GM12878 (cell line): ENCODE data around the gene RCE1. TPM values are rescaled to one million over a fixed set of nuclear protein-coding genes. Genes with fewer than 3 reads are reported as not detected.

Experiments
- BCL11A ChIP-seq: IDR thresholded peaks from 2 replicates; pipeline ENCODE4 v1.6.1; 2011; ENCODE audit warnings: low read depth, low read length
- BHLHE40 ChIP-seq, 2 experiments: fragments of 450-650 bp in 1 of 2; IDR thresholded peaks; 2 replicates each; pipeline ENCODE4 v1.6.1; 2011 to 2017; ENCODE audit warnings: low read depth in 2 of 2, borderline replicate concordance in 1 of 2, improper control_type of control experiment in 1 of 2, low read length in 1 of 2, mild to moderate bottlenecking in 1 of 2
- CBFB ChIP-seq: IDR thresholded peaks from 2 replicates; pipeline ENCODE4 v1.6.1; 2016; ENCODE audit warnings: antibody characterized with exemption, low read depth
- CBX3 ChIP-seq: fragments of 200-600 bp; sonication (generic); IDR thresholded peaks from 2 replicates; pipeline ENCODE4 v1.6.1; 2016; ENCODE audit warnings: low read depth, borderline replicate concordance
- GATAD2B ChIP-seq: fragments of 450-650 bp; conservative IDR thresholded peaks from 2 replicates; pipeline ENCODE4 v1.6.1; 2017; ENCODE audit warnings: low read depth, mild to moderate bottlenecking, moderate library complexity
- JUNB ChIP-seq: IDR thresholded peaks from 2 replicates; pipeline ENCODE4 v1.6.1; 2016; ENCODE audit warnings: antibody characterized with exemption, mild to moderate bottlenecking
- MEF2B ChIP-seq: fragments of 450-650 bp; IDR thresholded peaks from 2 replicates; pipeline ENCODE4 v1.6.1; 2018; ENCODE audit warnings: mild to moderate bottlenecking, moderate library complexity; ENCODE audit not compliant: partially characterized antibody, poor library complexity, severe bottlenecking
- NFYB ChIP-seq: IDR thresholded peaks from 2 replicates; pipeline ENCODE4 v1.6.1; 2011; ENCODE audit warnings: low read depth, mild to moderate bottlenecking, low read length, improper control_type of control experiment, moderate library complexity; ENCODE audit not compliant: insufficient read depth
- PAX8 ChIP-seq: fragments of 450-650 bp; IDR thresholded peaks from 2 replicates; pipeline ENCODE4 v1.6.1; 2017; ENCODE audit warnings: mild to moderate bottlenecking, moderate library complexity
- POLR2A ChIP-seq: IDR thresholded peaks from 2 replicates; pipeline ENCODE4 v1.6.1; 2011; ENCODE audit warnings: low read depth, mild to moderate bottlenecking, low read length
- POLR2AphosphoS5 ChIP-seq: IDR thresholded peaks from 2 replicates; pipeline ENCODE4 v1.6.1; 2011; ENCODE audit warnings: mild to moderate bottlenecking, low read length, inconsistent platforms
- RB1 ChIP-seq: fragments of 450-650 bp; formaldehyde crosslinking; IDR thresholded peaks from 2 replicates; pipeline ENCODE4 v1.6.1; 2017; ENCODE audit warnings: mild to moderate bottlenecking, borderline replicate concordance
- SMARCA5 ChIP-seq: fragments of 450-650 bp; IDR thresholded peaks from 2 replicates; pipeline ENCODE4 v1.6.1; 2017; ENCODE audit warnings: mild to moderate bottlenecking
- SREBF1 ChIP-seq: IDR thresholded peaks from 2 replicates; pipeline ENCODE4 v1.6.1; 2012; ENCODE audit warnings: mild to moderate bottlenecking, low read length
- SREBF2 ChIP-seq: IDR thresholded peaks from 2 replicates; pipeline ENCODE4 v1.6.1; 2012; ENCODE audit warnings: mild to moderate bottlenecking, low read length
- STAT1 ChIP-seq: fragments of 450-650 bp; conservative IDR thresholded peaks from 2 replicates; pipeline ENCODE4 v1.6.1; 2014; ENCODE audit warnings: antibody characterized with exemption, mild to moderate bottlenecking
- TAF1 ChIP-seq: IDR thresholded peaks from 2 replicates; pipeline ENCODE4 v1.6.1; 2011; ENCODE audit warnings: mild to moderate bottlenecking, low read depth, low read length, borderline replicate concordance
- YY1 ChIP-seq: IDR thresholded peaks from 2 replicates; pipeline ENCODE4 v1.6.1; 2011; ENCODE audit warnings: low read depth, mild to moderate bottlenecking, low read length
- ZNF384 ChIP-seq: IDR thresholded peaks from 2 replicates; pipeline ENCODE4 v1.6.1; 2012; ENCODE audit warnings: low read depth, mild to moderate bottlenecking, low read length, improper control_type of control experiment, borderline replicate concordance
- polyA plus RNA-seq, 11 experiments: library from polyadenylated mRNA; depleted of rRNA in 4 of 11; unstranded in 6 of 11; stranded (reverse) in 5 of 11; fragments of >200 nt; fragmentation: Nextera tagmentation in 4 of 11; fragmentation: Illumina TruSeq in 1 of 11; extraction: Ambion mirVana in 4 of 11; extraction: Trizol in 1 of 11; gene quantifications; 1 replicate in 1 of 11; 2 replicates in 10 of 11; pipeline versions ENCODE4 v1.2.1 to v1.2.3, GENCODE V29; 2011 to 2016; ENCODE audit warnings: inconsistent platforms in 2 of 11, missing spikeins in 2 of 11, low read depth in 1 of 11
- total RNA-seq, 4 experiments: library from RNA; depleted of rRNA in 3 of 4; stranded (reverse); fragments of >200 nt in 3 of 4; fragmentation: Illumina TruSeq in 1 of 4; extraction: Trizol in 1 of 4; gene quantifications; 2 replicates each; pipeline versions ENCODE4 v1.2.1 to v1.2.3, GENCODE V29; 2013 to 2021
- TF ChIP-seq, protein P1 (sequence below): fragments of 450-650 bp; IDR thresholded peaks from 2 replicates; pipeline ENCODE4 v1.6.1; 2016; ENCODE audit warnings: mild to moderate bottlenecking, moderate library complexity, borderline replicate concordance
- TF ChIP-seq, protein P2 (sequence below): fragments of 450-650 bp; IDR thresholded peaks from 2 replicates; pipeline ENCODE4 v1.6.1; 2017; ENCODE audit warnings: mild to moderate bottlenecking, moderate library complexity
- TF ChIP-seq, protein P3 (sequence below): fragments of 450-650 bp; IDR thresholded peaks from 2 replicates; pipeline ENCODE4 v1.6.1; 2016; ENCODE audit warnings: mild to moderate bottlenecking

RCE1 gene
- total and polyA plus RNA-seq, 10 of the 15 experiments (the other 5 are each of a cell fraction or from before 2014, with no cell fraction given) = 0.79 to 32.9 (median 16.4) TPM

DNA sequence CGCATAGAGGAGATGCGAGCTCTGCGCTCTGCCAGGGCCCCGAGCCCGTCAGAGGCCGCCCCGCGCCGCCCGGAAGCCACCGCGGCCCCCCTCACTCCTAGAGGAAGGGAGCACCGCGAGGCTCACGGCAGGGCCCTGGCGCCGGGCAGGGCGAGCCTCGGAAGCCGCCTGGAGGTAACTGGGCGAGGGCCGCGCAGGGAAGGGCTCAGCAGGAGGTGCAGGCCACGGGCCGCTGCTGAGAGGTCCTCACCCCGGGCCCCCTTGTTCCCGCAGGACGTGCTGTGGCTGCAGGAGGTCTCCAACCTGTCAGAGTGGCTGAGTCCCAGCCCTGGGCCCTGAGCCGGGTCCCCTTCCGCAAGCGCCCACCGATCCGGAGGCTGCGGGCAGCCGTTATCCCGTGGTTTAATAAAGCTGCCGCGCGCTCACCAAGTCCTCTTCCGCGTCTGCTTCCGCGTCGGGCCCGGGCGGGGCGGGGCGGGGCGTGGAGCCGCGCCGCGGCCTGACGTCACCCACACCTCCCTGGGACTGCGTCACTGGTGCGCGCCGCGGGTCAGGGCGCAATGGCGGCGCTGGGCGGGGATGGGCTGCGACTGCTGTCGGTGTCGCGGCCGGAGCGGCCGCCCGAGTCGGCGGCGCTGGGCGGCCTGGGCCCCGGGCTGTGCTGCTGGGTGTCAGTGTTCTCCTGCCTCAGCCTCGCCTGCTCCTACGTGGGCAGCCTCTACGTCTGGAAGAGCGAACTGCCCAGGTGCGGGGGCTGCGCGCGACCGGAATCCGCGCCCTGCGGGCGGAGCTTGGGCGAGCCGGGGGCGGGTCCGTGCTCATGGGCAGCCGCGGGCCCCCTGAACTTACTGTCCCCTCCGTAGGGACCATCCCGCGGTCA lies at the start of gene RCE1 (continued):
- TF ChIP-seq, protein P1, sequence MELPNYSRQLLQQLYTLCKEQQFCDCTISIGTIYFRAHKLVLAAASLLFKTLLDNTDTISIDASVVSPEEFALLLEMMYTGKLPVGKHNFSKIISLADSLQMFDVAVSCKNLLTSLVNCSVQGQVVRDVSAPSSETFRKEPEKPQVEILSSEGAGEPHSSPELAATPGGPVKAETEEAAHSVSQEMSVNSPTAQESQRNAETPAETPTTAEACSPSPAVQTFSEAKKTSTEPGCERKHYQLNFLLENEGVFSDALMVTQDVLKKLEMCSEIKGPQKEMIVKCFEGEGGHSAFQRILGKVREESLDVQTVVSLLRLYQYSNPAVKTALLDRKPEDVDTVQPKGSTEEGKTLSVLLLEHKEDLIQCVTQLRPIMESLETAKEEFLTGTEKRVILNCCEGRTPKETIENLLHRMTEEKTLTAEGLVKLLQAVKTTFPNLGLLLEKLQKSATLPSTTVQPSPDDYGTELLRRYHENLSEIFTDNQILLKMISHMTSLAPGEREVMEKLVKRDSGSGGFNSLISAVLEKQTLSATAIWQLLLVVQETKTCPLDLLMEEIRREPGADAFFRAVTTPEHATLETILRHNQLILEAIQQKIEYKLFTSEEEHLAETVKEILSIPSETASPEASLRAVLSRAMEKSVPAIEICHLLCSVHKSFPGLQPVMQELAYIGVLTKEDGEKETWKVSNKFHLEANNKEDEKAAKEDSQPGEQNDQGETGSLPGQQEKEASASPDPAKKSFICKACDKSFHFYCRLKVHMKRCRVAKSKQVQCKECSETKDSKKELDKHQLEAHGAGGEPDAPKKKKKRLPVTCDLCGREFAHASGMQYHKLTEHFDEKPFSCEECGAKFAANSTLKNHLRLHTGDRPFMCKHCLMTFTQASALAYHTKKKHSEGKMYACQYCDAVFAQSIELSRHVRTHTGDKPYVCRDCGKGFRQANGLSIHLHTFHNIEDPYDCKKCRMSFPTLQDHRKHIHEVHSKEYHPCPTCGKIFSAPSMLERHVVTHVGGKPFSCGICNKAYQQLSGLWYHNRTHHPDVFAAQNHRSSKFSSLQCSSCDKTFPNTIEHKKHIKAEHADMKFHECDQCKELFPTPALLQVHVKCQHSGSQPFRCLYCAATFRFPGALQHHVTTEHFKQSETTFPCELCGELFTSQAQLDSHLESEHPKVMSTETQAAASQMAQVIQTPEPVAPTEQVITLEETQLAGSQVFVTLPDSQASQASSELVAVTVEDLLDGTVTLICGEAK = peak; percentile 55
- TF ChIP-seq BHLHE40 (IDR thresholded peaks at IDR 0.05; ENCODE audit: borderline replicate concordance in 1 of 2, low read depth in 2 of 2, low read length in 1 of 2) (peak; percentile 22 to 69; a peak in 1 of 4 replicates), STAT1 (peak; percentile 35; the same call in 1 of the 2 replicates), SREBF2 (no peak), JUNB (no peak), YY1 (peak; percentile 99), ZNF384 (no peak), POLR2A (peak; percentile 96), TAF1 (peak; percentile 93), SMARCA5 (0 out of 2 replicates have a peak, but pooled peaks have one; percentile 56), POLR2AphosphoS5 (peak; percentile 92), CBX3 (no peak), SREBF1 (no peak), PAX8 (no peak), NFYB (no peak), BCL11A (no peak), RB1 (peak; percentile 96), CBFB (no peak), GATAD2B (peak; percentile 97), MEF2B (no peak)
- TF ChIP-seq, protein P2, sequence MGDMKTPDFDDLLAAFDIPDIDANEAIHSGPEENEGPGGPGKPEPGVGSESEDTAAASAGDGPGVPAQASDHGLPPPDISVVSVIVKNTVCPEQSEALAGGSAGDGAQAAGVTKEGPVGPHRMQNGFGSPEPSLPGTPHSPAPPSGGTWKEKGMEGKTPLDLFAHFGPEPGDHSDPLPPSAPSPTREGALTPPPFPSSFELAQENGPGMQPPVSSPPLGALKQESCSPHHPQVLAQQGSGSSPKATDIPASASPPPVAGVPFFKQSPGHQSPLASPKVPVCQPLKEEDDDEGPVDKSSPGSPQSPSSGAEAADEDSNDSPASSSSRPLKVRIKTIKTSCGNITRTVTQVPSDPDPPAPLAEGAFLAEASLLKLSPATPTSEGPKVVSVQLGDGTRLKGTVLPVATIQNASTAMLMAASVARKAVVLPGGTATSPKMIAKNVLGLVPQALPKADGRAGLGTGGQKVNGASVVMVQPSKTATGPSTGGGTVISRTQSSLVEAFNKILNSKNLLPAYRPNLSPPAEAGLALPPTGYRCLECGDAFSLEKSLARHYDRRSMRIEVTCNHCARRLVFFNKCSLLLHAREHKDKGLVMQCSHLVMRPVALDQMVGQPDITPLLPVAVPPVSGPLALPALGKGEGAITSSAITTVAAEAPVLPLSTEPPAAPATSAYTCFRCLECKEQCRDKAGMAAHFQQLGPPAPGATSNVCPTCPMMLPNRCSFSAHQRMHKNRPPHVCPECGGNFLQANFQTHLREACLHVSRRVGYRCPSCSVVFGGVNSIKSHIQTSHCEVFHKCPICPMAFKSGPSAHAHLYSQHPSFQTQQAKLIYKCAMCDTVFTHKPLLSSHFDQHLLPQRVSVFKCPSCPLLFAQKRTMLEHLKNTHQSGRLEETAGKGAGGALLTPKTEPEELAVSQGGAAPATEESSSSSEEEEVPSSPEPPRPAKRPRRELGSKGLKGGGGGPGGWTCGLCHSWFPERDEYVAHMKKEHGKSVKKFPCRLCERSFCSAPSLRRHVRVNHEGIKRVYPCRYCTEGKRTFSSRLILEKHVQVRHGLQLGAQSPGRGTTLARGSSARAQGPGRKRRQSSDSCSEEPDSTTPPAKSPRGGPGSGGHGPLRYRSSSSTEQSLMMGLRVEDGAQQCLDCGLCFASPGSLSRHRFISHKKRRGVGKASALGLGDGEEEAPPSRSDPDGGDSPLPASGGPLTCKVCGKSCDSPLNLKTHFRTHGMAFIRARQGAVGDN = peak; percentile 71
- TF ChIP-seq, protein P3, sequence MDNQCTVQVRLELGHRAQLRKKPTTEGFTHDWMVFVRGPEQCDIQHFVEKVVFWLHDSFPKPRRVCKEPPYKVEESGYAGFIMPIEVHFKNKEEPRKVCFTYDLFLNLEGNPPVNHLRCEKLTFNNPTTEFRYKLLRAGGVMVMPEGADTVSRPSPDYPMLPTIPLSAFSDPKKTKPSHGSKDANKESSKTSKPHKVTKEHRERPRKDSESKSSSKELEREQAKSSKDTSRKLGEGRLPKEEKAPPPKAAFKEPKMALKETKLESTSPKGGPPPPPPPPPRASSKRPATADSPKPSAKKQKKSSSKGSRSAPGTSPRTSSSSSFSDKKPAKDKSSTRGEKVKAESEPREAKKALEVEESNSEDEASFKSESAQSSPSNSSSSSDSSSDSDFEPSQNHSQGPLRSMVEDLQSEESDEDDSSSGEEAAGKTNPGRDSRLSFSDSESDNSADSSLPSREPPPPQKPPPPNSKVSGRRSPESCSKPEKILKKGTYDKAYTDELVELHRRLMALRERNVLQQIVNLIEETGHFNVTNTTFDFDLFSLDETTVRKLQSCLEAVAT = no peak
